ENCODE measurements around the gene PPP2CA. TPM values are rescaled to one million over a fixed set of nuclear protein-coding genes. Genes with fewer than 3 reads are reported as not detected.

Gene PPP2CA
- total and polyA plus RNA-seq, 10 of the 15 experiments (the other 5 are each of a cell fraction or from before 2014, with no cell fraction given): 18.6 to 385 (median 134) TPM

GRCh38 chr5:134268019-134268601, 42.2 kb upstream of the PPP2CA start:
- H3K27ac ChIP-seq (ENCODE audit: control insufficient read depth, insufficient read depth): no peak overlapping the region
- no peaks in the 10 kb centered on the region for H3K79me2 ChIP-seq (ENCODE audit: control insufficient read depth, insufficient read depth, low read length)
- ChIA-PET SMC1A (ENCODE audit: uncharacterized antibody, unreplicated experiment) (interaction anchor here (0.8 to 1.3 kb wide), 2 partner anchors 11 to 32 kb away, joined by 3 to 4 read pairs; no protein-coding TSS in a partner anchor), POLR2A (interaction anchor here (0.6 to 0.7 kb wide), 2 partner anchors 47 to 57 kb away, joined by 3 to 5 read pairs; no protein-coding TSS in a partner anchor), RAD21 (ENCODE audit: unreplicated experiment) (no interaction called here), CTCF (interaction anchor here (0.6 to 1.1 kb wide), 3 partner anchors 21 to 845 kb away, joined by 3 read pairs; no protein-coding TSS in a partner anchor)
- no peaks in the 10 kb centered on the region for H4K20me1 ChIP-seq (ENCODE audit: control insufficient read depth, insufficient read depth)
- no peaks in the 10 kb centered on the region for H3K27me3 ChIP-seq (replicated peaks in 1 of 2; ENCODE audit: control insufficient read depth in 2 of 2, insufficient read depth in 2 of 2, low read length in 1 of 2)
- H3K9me3 ChIP-seq (replicated peaks; ENCODE audit: control insufficient read depth, insufficient read depth, low read length): no peaks in the 10 kb centered on the region; the same call in 1 of the 3 replicates
- no TSS peak for BruUV-seq (replicated peaks)
- TF ChIP-seq ZNF274 (IDR thresholded peaks at IDR 0.05; ENCODE audit: insufficient read depth, insufficient read length): no peak
- no peak for TF ChIP-seq YBX1 (IDR thresholded peaks at IDR 0.05)
- TF ChIP-seq HCFC1 (IDR thresholded peaks at IDR 0.05; ENCODE audit: low read length): no peak
- TF ChIP-seq IRF5 (IDR thresholded peaks at IDR 0.05; ENCODE audit: borderline replicate concordance): no peak
- TF ChIP-seq RBBP5 (conservative IDR thresholded peaks at IDR 0.05): no peak
- TF ChIP-seq SMAD5 (IDR thresholded peaks at IDR 0.05; ENCODE audit: low read depth): no peak
- no peak for TF ChIP-seq ZBTB4 (CRISPR knock-in tag; IDR thresholded peaks at IDR 0.05)
- no peak for TF ChIP-seq NR2C1 (IDR thresholded peaks at IDR 0.05)
- no peaks in the 10 kb centered on the region for H3K4me1 ChIP-seq (ENCODE audit: control insufficient read depth, insufficient read depth, low read length)
- H3K9ac ChIP-seq (ENCODE audit: control insufficient read depth, insufficient read depth, low read length): no peak overlapping the region
- H2AFZ ChIP-seq (ENCODE audit: control insufficient read depth, low read depth, low read length): no peak overlapping the region
- intact Hi-C loops (cut with micrococcal nuclease; ENCODE audit: unreplicated experiment) (no loop called here), in situ Hi-C loops (cut with MboI) (no loop called here)
- H3K4me3 ChIP-seq: no peak overlapping the region
- WGBS (ENCODE audit: insufficient coverage, insufficient replicate concordance, low lambda C conversion rate, missing lambda C conversion rate): 69% methylated on average over 3 of the region's 3 CpGs
- ATAC-seq (no peak), FAIRE-seq (no peak), DNase-seq (ENCODE audit: low read depth, low spot score) (no peak)
- H3K4me2 ChIP-seq (ENCODE audit: control insufficient read depth, insufficient read depth): no peak overlapping the region
- no peaks in the 10 kb centered on the region for H3K36me3 ChIP-seq (ENCODE audit: control insufficient read depth in 2 of 2, insufficient read depth in 2 of 2, low read length in 1 of 2)

Data from GM12878 (cell line).